ENCODE results near the gene ANGPTL1. TPM values are rescaled to one million over a fixed set of nuclear protein-coding genes. Genes with fewer than 3 reads are reported as not detected.

The ANGPTL1 gene
- total and polyA plus RNA-seq, 2 of the 8 experiments (the other 6 are each of a cell fraction or from before 2014, with no cell fraction given), result not detected

DNA sequence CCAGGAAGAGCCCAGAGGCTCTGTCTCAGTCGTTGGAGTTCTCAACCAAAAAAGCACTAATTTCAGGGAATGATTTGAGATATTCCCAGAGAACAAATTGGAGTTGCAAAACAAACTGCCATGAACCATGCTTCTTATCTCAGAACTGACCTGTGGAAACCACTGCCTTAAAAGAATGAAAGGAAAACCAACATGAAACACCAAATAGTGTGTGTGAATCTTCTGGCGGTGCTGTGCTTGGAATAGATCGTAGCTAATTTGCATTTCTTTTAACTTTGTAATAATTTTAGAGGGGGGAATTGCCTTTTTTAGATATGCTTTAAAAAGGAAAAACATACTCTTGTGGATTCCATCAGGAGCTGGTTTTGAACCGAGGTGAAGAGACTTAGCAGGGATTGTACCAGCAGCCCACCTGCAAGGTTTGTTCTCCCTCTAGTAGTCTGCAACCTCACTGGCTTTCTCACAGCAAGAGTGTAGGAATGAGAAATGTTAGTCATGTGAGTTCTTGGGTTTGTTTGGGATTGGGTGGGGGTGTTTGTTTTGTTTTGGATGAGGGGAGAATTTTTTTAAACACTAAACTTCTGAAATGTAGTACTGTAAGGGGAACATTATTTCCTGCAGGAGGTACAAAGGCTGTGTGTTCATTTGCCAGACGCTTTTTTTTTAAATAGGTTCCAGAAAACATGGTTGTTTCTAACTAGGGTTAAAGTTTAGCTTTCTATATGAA is 45.7 kb upstream of the ANGPTL1 start:
- no peak overlapping the region for H3K4me3 ChIP-seq (ENCODE audit: extremely low read depth in 1 of 4, insufficient read depth in 2 of 4, low read depth in 3 of 4, low read length in 4 of 4)
- no peak overlapping the region for H4K5ac ChIP-seq (ENCODE audit: insufficient read length, low read depth, low read length)
- H3K79me2 ChIP-seq (ENCODE audit: control insufficient read depth in 1 of 2, insufficient read depth in 2 of 2, low read length in 2 of 2), result no peaks in the 10 kb centered on the region
- no peak overlapping the region for H2BK15ac ChIP-seq (ENCODE audit: low read length)
- H4K8ac ChIP-seq (ENCODE audit: extremely low read depth, insufficient read depth, low read length), result no peak overlapping the region
- no peak for DNase-seq (ENCODE audit: low read depth in 1 of 2, low spot score in 2 of 2)
- H3K56ac ChIP-seq (replicated peaks; ENCODE audit: insufficient read length, low read depth, low read length), result no peak overlapping the region
- H3K23ac ChIP-seq (ENCODE audit: insufficient read length), result no peak overlapping the region
- H3K4me1 ChIP-seq (replicated peaks in 1 of 4; ENCODE audit: control insufficient read depth in 3 of 4, insufficient read depth in 4 of 4, low read length in 3 of 4), result 0 out of 7 replicates have a peak, but pooled peaks cover 0 to 2% (median 0%) of the 10 kb centered on the region in 4 experiments
- no peak for FAIRE-seq
- H2BK120ac ChIP-seq (replicated peaks; ENCODE audit: low read depth, low read length), result no peak overlapping the region
- no peak overlapping the region for H2AK5ac ChIP-seq (ENCODE audit: low read depth, low read length)
- H3K27ac ChIP-seq (ENCODE audit: low read depth, low read length), result no peak overlapping the region
- no peaks in the 10 kb centered on the region for H3K27me3 ChIP-seq (replicated peaks in 1 of 4; ENCODE audit: control insufficient read depth in 3 of 4, extremely low read depth in 1 of 4, insufficient read depth in 3 of 4, low read length in 3 of 4)
- no peak overlapping the region for H2BK20ac ChIP-seq (ENCODE audit: low read length)
- H3K9ac ChIP-seq (replicated peaks in 1 of 4; ENCODE audit: extremely low read depth in 1 of 4, low read depth in 3 of 4, low read length in 3 of 4), result no peak overlapping the region
- no peaks in the 10 kb centered on the region for H3K23me2 ChIP-seq (ENCODE audit: low read depth, low read length)
- no peak overlapping the region for H2BK5ac ChIP-seq (ENCODE audit: low read depth, low read length)
- H4K20me1 ChIP-seq (replicated peaks in 1 of 2; ENCODE audit: control insufficient read depth in 1 of 2, insufficient read depth in 2 of 2, low read length in 2 of 2), result no peaks in the 10 kb centered on the region
- no peak overlapping the region for H3K4ac ChIP-seq (replicated peaks; ENCODE audit: insufficient read length, low read depth, low read length)
- H3K36me3 ChIP-seq (ENCODE audit: control insufficient read depth in 2 of 4, insufficient read depth in 4 of 4, low read length in 3 of 4), result peaks cover 0 to 5% (median 1%) of the 10 kb centered on the region in 4 experiments; a peak in 2 of 8 replicates
- H2AFZ ChIP-seq (ENCODE audit: low read length), result no peak overlapping the region
- H3K79me1 ChIP-seq (ENCODE audit: low read depth, low read length), result no peaks in the 10 kb centered on the region
- WGBS, 2 experiments (ENCODE audit: extremely low coverage in 1 of 2, insufficient coverage in 1 of 2, insufficient read length in 1 of 2, insufficient replicate concordance in 2 of 2, low coverage in 1 of 2, low lambda C conversion rate in 2 of 2, missing lambda C conversion rate in 1 of 2), result 83% methylated on average over 5 of the region's 5 CpGs; no CpG with 5 or more reads in 1 of the 2 experiments
- no peak overlapping the region for H3K4me2 ChIP-seq (ENCODE audit: insufficient read depth in 1 of 2, low read depth in 2 of 2, low read length in 2 of 2)
- no peaks in the 10 kb centered on the region for H3K9me3 ChIP-seq (ENCODE audit: insufficient read depth in 2 of 2, low read depth in 1 of 2, low read length in 1 of 2)
- ChIA-PET CTCF (ENCODE audit: partially characterized antibody) (interaction anchor here (2.2 kb wide), 1 partner anchor 86 kb away, joined by 11 read pairs; no protein-coding TSS in a partner anchor), POLR2A (ENCODE audit: partially characterized antibody) (no interaction called here)
- H4K91ac ChIP-seq (replicated peaks; ENCODE audit: insufficient read length, low read length), result no peak overlapping the region
- no peak overlapping the region for H3K18ac ChIP-seq (ENCODE audit: extremely low read depth, low read length)
- no peak overlapping the region for H2BK12ac ChIP-seq (ENCODE audit: low read depth, low read length)
- H3K14ac ChIP-seq (ENCODE audit: insufficient read length), result no peak overlapping the region
- no peak for TF ChIP-seq SRF (IDR thresholded peaks at IDR 0.05; ENCODE audit: low read depth, low read length)
- no peak for TF ChIP-seq RNF2 (IDR thresholded peaks at IDR 0.05; ENCODE audit: borderline replicate concordance, low read depth, low read length, missing control alignments, poor library complexity, severe bottlenecking)
- TF ChIP-seq, protein P1, sequence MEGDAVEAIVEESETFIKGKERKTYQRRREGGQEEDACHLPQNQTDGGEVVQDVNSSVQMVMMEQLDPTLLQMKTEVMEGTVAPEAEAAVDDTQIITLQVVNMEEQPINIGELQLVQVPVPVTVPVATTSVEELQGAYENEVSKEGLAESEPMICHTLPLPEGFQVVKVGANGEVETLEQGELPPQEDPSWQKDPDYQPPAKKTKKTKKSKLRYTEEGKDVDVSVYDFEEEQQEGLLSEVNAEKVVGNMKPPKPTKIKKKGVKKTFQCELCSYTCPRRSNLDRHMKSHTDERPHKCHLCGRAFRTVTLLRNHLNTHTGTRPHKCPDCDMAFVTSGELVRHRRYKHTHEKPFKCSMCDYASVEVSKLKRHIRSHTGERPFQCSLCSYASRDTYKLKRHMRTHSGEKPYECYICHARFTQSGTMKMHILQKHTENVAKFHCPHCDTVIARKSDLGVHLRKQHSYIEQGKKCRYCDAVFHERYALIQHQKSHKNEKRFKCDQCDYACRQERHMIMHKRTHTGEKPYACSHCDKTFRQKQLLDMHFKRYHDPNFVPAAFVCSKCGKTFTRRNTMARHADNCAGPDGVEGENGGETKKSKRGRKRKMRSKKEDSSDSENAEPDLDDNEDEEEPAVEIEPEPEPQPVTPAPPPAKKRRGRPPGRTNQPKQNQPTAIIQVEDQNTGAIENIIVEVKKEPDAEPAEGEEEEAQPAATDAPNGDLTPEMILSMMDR (IDR thresholded peaks at IDR 0.05; ENCODE audit: control extremely low read depth in 1 of 3, insufficient read depth in 1 of 3, low read depth in 1 of 3, low read length in 3 of 3), result no peak
- no peak for TF ChIP-seq KDM5A (IDR thresholded peaks at IDR 0.05; ENCODE audit: low read length)
- no peak for TF ChIP-seq RXRA (IDR thresholded peaks at IDR 0.05; ENCODE audit: insufficient read depth, low read depth, low read length)
- TF ChIP-seq SP2 (IDR thresholded peaks at IDR 0.05; ENCODE audit: low read length), result no peak
- TF ChIP-seq MAFK (IDR thresholded peaks at IDR 0.05; ENCODE audit: low read depth, low read length), result no peak
- no peak for TF ChIP-seq YY1 (IDR thresholded peaks at IDR 0.05; ENCODE audit: low read depth, low read length)
- TF ChIP-seq, protein P2, sequence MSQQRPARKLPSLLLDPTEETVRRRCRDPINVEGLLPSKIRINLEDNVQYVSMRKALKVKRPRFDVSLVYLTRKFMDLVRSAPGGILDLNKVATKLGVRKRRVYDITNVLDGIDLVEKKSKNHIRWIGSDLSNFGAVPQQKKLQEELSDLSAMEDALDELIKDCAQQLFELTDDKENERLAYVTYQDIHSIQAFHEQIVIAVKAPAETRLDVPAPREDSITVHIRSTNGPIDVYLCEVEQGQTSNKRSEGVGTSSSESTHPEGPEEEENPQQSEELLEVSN (IDR thresholded peaks at IDR 0.05), result no peak

All from H1 (cell line).